HepG2 (cell line): Measurements from ENCODE around the gene PRXL2A. TPM values are rescaled to one million over a fixed set of nuclear protein-coding genes. Genes with fewer than 3 reads are reported as not detected.

Source experiments
- CEBPB ChIP-seq: IDR thresholded peaks from 2 replicates; pipeline ENCODE4 v1.6.1; 2011; ENCODE audit warnings: low read depth, low read length, improper control_type of control experiment, borderline replicate concordance
- DMTF1 ChIP-seq: sonication (generic); formaldehyde crosslinking; IDR thresholded peaks from 2 replicates; pipeline ENCODE4 v1.4.0; 2020; ENCODE audit warnings: mild to moderate bottlenecking, missing genetic modification reagents
- ELF1 ChIP-seq: sonication (generic); formaldehyde crosslinking; IDR thresholded peaks from 2 replicates; pipeline ENCODE4 v1.4.0; 2020; ENCODE audit warnings: missing genetic modification reagents
- ETV5 ChIP-seq: IDR thresholded peaks from 2 replicates; pipeline ENCODE4 v1.6.1; 2018; ENCODE audit warnings: missing biosample characterization, missing genetic modification reagents, inconsistent platforms, borderline replicate concordance
- FOXK1 ChIP-seq: sonication (generic); formaldehyde crosslinking; IDR thresholded peaks from 2 replicates; pipeline ENCODE4 v1.4.0; 2020; ENCODE audit warnings: low read depth, missing genetic modification reagents, borderline replicate concordance
- KMT2B ChIP-seq: IDR thresholded peaks from 2 replicates; pipeline ENCODE4 v1.6.1; 2016; ENCODE audit warnings: missing genetic modification reagents, missing compliant biosample characterization
- MYC ChIP-seq: sonication (generic); formaldehyde crosslinking; IDR thresholded peaks from 2 replicates; pipeline ENCODE4 v1.9.0; 2021; ENCODE audit warnings: missing genetic modification reagents, borderline replicate concordance
- NCOA5 ChIP-seq: sonication (generic); formaldehyde crosslinking; IDR thresholded peaks from 2 replicates; pipeline ENCODE4 v1.4.0; 2020; ENCODE audit warnings: missing genetic modification reagents
- NONO ChIP-seq, 2 experiments: fragments of 450-650 bp in 1 of 2; sonication (generic) in 1 of 2; formaldehyde crosslinking in 1 of 2; IDR thresholded peaks in 1 of 2; conservative IDR thresholded peaks in 1 of 2; 2 replicates each; pipeline versions ENCODE4 v1.6.1 to v1.8.0; 2017 to 2022; ENCODE audit warnings: mild to moderate bottlenecking in 1 of 2, missing genetic modification reagents in 1 of 2, moderate library complexity in 1 of 2
- POLR2A ChIP-seq, 2 experiments: IDR thresholded peaks; 2 replicates each; pipeline ENCODE4 v1.6.1; 2011; ENCODE audit warnings: low read depth in 2 of 2, low read length in 2 of 2, mild to moderate bottlenecking in 1 of 2, moderate library complexity in 1 of 2; ENCODE audit not compliant: insufficient read depth in 1 of 2
- REPIN1 ChIP-seq: sonication (generic); formaldehyde crosslinking; IDR thresholded peaks from 2 replicates; pipeline ENCODE4 v1.8.0; 2022; ENCODE audit warnings: missing genetic modification reagents, low read depth, mild to moderate bottlenecking, borderline replicate concordance
- TEAD2 ChIP-seq: sonication (generic); formaldehyde crosslinking; IDR thresholded peaks from 2 replicates; pipeline ENCODE4 v1.9.0; 2021; ENCODE audit warnings: missing genetic modification reagents
- TERF1 ChIP-seq: sonication (generic); formaldehyde crosslinking; IDR thresholded peaks from 2 replicates; pipeline ENCODE4 v1.8.0; 2022; ENCODE audit warnings: mild to moderate bottlenecking, missing genetic modification reagents, moderate library complexity
- ZBTB7B ChIP-seq: sonication (generic); formaldehyde crosslinking; IDR thresholded peaks from 2 replicates; pipeline ENCODE4 v1.4.0; 2020; ENCODE audit warnings: missing genetic modification reagents
- ZFP90 ChIP-seq: sonication (generic); formaldehyde crosslinking; IDR thresholded peaks from 2 replicates; pipeline ENCODE4 v1.8.0; 2022; ENCODE audit warnings: missing genetic modification reagents, mild to moderate bottlenecking, inconsistent platforms, borderline replicate concordance
- ZNF276 ChIP-seq: sonication (generic); formaldehyde crosslinking; IDR thresholded peaks from 2 replicates; pipeline ENCODE4 v1.4.0; 2020; ENCODE audit warnings: mild to moderate bottlenecking, low read depth, missing genetic modification reagents
- ZNF317 ChIP-seq: sonication (generic); formaldehyde crosslinking; IDR thresholded peaks from 2 replicates; pipeline ENCODE4 v1.5.0; 2020; ENCODE audit warnings: mild to moderate bottlenecking, missing genetic modification reagents
- ZNF543 ChIP-seq: sonication (generic); formaldehyde crosslinking; IDR thresholded peaks from 2 replicates; pipeline ENCODE4 v1.4.0; 2020; ENCODE audit warnings: mild to moderate bottlenecking, missing genetic modification reagents
- ZNF777 ChIP-seq: sonication (generic); formaldehyde crosslinking; IDR thresholded peaks from 2 replicates; pipeline ENCODE4 v1.4.0; 2020; ENCODE audit warnings: missing genetic modification reagents
- polyA plus RNA-seq, 8 experiments: library from polyadenylated mRNA; depleted of rRNA in 3 of 8; stranded (reverse) in 7 of 8; unstranded in 1 of 8; fragments of >200 nt; fragmentation: Illumina TruSeq in 4 of 8; extraction: Trizol in 4 of 8; gene quantifications; 2 replicates each; pipeline versions ENCODE4 v1.2.1 to v1.2.3, GENCODE V29; 2011 to 2016; ENCODE audit warnings: low read depth in 4 of 8, missing spikeins in 1 of 8, mixed read lengths in 1 of 8; ENCODE audit not compliant: insufficient read depth in 1 of 8
- total RNA-seq, 5 experiments: library from RNA; depleted of rRNA; stranded (reverse); fragments of >200 nt; fragmentation: Illumina TruSeq; extraction: Trizol; gene quantifications; 2 replicates each; pipeline ENCODE4 v1.2.3, GENCODE V29; 2016; ENCODE audit warnings: low read depth in 1 of 5
- TF ChIP-seq, protein P1 (sequence below): sonication (generic); formaldehyde crosslinking; IDR thresholded peaks from 2 replicates; pipeline ENCODE4 v1.4.0; 2020; ENCODE audit warnings: missing genetic modification reagents
- TF ChIP-seq, protein P2 (sequence below): sonication (generic); formaldehyde crosslinking; IDR thresholded peaks from 2 replicates; pipeline ENCODE4 v1.4.0; 2020; ENCODE audit warnings: missing genetic modification reagents

The PRXL2A gene
- total and polyA plus RNA-seq, 2 of the 13 experiments (the other 11 are each of a cell fraction or from before 2014, with no cell fraction given), result 43.9 to 79.9 TPM

- TF ChIP-seq MYC (CRISPR knock-in tag) (peak; percentile 29; the same call in 1 of the 2 replicates), REPIN1 (no peak), CEBPB (no peak), TERF1 (CRISPR knock-in tag) (no peak), ZNF777 (no peak), ETV5 (peak; percentile 11; the same call in 1 of the 2 replicates), DMTF1 (CRISPR knock-in tag) (no peak), ZNF317 (CRISPR knock-in tag) (no peak), NONO (IDR thresholded peaks at IDR 0.05) (no peak), NONO (CRISPR knock-in tag; conservative IDR thresholded peaks at IDR 0.05) (no peak), ELF1 (CRISPR knock-in tag) (peak; percentile 44; the same call in 1 of the 2 replicates), FOXK1 (no peak), ZNF276 (CRISPR knock-in tag) (no peak), ZFP90 (no peak), KMT2B (CRISPR knock-in tag) (no peak), TEAD2 (CRISPR knock-in tag) (no peak), ZNF543 (CRISPR knock-in tag) (no peak), NCOA5 (no peak), ZBTB7B (CRISPR knock-in tag) (no peak; the same call in 1 of the 2 replicates), POLR2A (IDR thresholded peaks at IDR 0.05; ENCODE audit: insufficient read depth in 1 of 2, low read depth in 2 of 2, low read length in 2 of 2) (0 out of 4 replicates have a peak, but pooled peaks of 1 of the 2 experiments have one; percentile 20)
- TF ChIP-seq, protein P1, sequence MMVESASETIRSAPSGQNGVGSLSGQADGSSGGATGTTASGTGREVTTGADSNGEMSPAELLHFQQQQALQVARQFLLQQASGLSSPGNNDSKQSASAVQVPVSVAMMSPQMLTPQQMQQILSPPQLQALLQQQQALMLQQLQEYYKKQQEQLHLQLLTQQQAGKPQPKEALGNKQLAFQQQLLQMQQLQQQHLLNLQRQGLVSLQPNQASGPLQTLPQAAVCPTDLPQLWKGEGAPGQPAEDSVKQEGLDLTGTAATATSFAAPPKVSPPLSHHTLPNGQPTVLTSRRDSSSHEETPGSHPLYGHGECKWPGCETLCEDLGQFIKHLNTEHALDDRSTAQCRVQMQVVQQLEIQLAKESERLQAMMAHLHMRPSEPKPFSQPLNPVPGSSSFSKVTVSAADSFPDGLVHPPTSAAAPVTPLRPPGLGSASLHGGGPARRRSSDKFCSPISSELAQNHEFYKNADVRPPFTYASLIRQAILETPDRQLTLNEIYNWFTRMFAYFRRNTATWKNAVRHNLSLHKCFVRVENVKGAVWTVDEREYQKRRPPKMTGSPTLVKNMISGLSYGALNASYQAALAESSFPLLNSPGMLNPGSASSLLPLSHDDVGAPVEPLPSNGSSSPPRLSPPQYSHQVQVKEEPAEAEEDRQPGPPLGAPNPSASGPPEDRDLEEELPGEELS (CRISPR knock-in tag), result 0 out of 2 replicates have a peak, but pooled peaks have one; percentile 50
- TF ChIP-seq, protein P2, sequence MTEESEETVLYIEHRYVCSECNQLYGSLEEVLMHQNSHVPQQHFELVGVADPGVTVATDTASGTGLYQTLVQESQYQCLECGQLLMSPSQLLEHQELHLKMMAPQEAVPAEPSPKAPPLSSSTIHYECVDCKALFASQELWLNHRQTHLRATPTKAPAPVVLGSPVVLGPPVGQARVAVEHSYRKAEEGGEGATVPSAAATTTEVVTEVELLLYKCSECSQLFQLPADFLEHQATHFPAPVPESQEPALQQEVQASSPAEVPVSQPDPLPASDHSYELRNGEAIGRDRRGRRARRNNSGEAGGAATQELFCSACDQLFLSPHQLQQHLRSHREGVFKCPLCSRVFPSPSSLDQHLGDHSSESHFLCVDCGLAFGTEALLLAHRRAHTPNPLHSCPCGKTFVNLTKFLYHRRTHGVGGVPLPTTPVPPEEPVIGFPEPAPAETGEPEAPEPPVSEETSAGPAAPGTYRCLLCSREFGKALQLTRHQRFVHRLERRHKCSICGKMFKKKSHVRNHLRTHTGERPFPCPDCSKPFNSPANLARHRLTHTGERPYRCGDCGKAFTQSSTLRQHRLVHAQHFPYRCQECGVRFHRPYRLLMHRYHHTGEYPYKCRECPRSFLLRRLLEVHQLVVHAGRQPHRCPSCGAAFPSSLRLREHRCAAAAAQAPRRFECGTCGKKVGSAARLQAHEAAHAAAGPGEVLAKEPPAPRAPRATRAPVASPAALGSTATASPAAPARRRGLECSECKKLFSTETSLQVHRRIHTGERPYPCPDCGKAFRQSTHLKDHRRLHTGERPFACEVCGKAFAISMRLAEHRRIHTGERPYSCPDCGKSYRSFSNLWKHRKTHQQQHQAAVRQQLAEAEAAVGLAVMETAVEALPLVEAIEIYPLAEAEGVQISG (CRISPR knock-in tag), result no peak
Observed at GRCh38 chr10:80411267-80411668, 2.9 kb downstream of the PRXL2A start (continued).
